CD14-positive monocyte (primary cell): ENCODE results near the gene PIP4K2C. TPM values are rescaled to one million over a fixed set of nuclear protein-coding genes. Genes with fewer than 3 reads are reported as not detected.

ENCODE experiments used
- DNase-seq, 3 donors: peaks; one replicate each; pipeline ENCODE4 v3.0.0-alpha.2; 2011 to 2022
- H2AFZ ChIP-seq: 2 replicates; pipeline ENCODE4 v1.6.0; 2012; ENCODE audit warnings: mild to moderate bottlenecking, low read depth, low read length, inconsistent platforms; ENCODE audit not compliant: insufficient read depth, poor library complexity, severe bottlenecking
- H3K27ac ChIP-seq, 2 donors: 1 replicate in 1 of 2; 2 replicates in 1 of 2; pipeline ENCODE4 v1.5.1; 2012 to 2013; ENCODE audit warnings: low read length in 2 of 2, control low read depth in 1 of 2, inconsistent platforms in 1 of 2, low read depth in 1 of 2, mild to moderate bottlenecking in 1 of 2
- H3K27me3 ChIP-seq, 2 donors: one replicate each; pipeline versions ENCODE4 v1.6.0 to v1.6.1; 2011 to 2013; ENCODE audit warnings: low read length in 2 of 2; ENCODE audit not compliant: control insufficient read depth in 2 of 2, insufficient read depth in 2 of 2
- H3K36me3 ChIP-seq, 2 donors: replicated peaks in 1 of 2; 1 replicate in 1 of 2; 2 replicates in 1 of 2; pipeline versions ENCODE4 v1.5.1 to v1.6.1; 2012 to 2013; ENCODE audit warnings: low read length in 2 of 2, control low read depth in 1 of 2, inconsistent platforms in 1 of 2, mild to moderate bottlenecking in 1 of 2; ENCODE audit not compliant: insufficient read depth in 2 of 2, control insufficient read depth in 1 of 2
- H3K4me1 ChIP-seq, 2 donors: 1 replicate in 1 of 2; 2 replicates in 1 of 2; pipeline versions ENCODE4 v1.5.1 to v1.6.1; 2012 to 2013; ENCODE audit warnings: low read length in 2 of 2, control low read depth in 1 of 2, inconsistent platforms in 1 of 2, mild to moderate bottlenecking in 1 of 2, moderate library complexity in 1 of 2; ENCODE audit not compliant: insufficient read depth in 2 of 2, control insufficient read depth in 1 of 2
- H3K4me2 ChIP-seq: replicated peaks from 2 replicates; pipeline ENCODE3; 2012; ENCODE audit warnings: low read length, moderate library complexity, mild to moderate bottlenecking; ENCODE audit not compliant: poor library complexity, severe bottlenecking; ENCODE audit errors: extremely low read depth
- H3K4me3 ChIP-seq, 3 experiments: fragments of 200-600 bp in 1 of 3; sonication (generic) in 1 of 3; replicated peaks in 1 of 3; 1 replicate in 2 of 3; 2 replicates in 1 of 3; pipeline ENCODE4 v1.5.1; 2011 to 2013; ENCODE audit warnings: low read length in 3 of 3, mild to moderate bottlenecking in 3 of 3, control low read depth in 2 of 3, low read depth in 2 of 3, inconsistent platforms in 1 of 3, moderate library complexity in 1 of 3
- H3K79me2 ChIP-seq: 2 replicates; pipeline ENCODE4 v1.6.0; 2012; ENCODE audit warnings: mild to moderate bottlenecking, control low read depth, inconsistent platforms, low read length, moderate library complexity; ENCODE audit not compliant: insufficient read depth
- H3K9ac ChIP-seq: 2 replicates; pipeline ENCODE4 v1.6.0; 2017; ENCODE audit warnings: low read length, mild to moderate bottlenecking; ENCODE audit not compliant: insufficient read depth, poor library complexity, severe bottlenecking
- H3K9me3 ChIP-seq, 2 donors: replicated peaks in 1 of 2; 1 replicate in 1 of 2; 2 replicates in 1 of 2; pipeline versions ENCODE4 v1.5.1 to v1.6.1; 2012 to 2013; ENCODE audit warnings: low read length in 2 of 2, control low read depth in 1 of 2; ENCODE audit not compliant: control insufficient read depth in 1 of 2, insufficient read depth in 1 of 2
- H4K20me1 ChIP-seq: 2 replicates; pipeline ENCODE4 v1.6.0; 2012; ENCODE audit warnings: mild to moderate bottlenecking, low read length, control low read depth, moderate library complexity; ENCODE audit not compliant: insufficient read depth
- H3K27ac Mint-ChIP-seq, 7 donors: one replicate each; pipeline ENCODE4 v1.8.0; 2020; ENCODE audit warnings: mild to moderate bottlenecking in 7 of 7, mixed read lengths in 7 of 7, moderate library complexity in 6 of 7, inconsistent platforms in 2 of 7
- H3K27me3 Mint-ChIP-seq, 3 donors: one replicate each; pipeline ENCODE4 v1.8.0; 2021 to 2022; ENCODE audit warnings: low read depth in 3 of 3, mild to moderate bottlenecking in 3 of 3, mixed read lengths in 3 of 3, moderate library complexity in 3 of 3, inconsistent platforms in 1 of 3
- H3K36me3 Mint-ChIP-seq, 2 donors: one replicate each; pipeline ENCODE4 v1.8.0; 2020; ENCODE audit warnings: mixed read lengths in 2 of 2, inconsistent platforms in 1 of 2, mild to moderate bottlenecking in 1 of 2
- H3K4me1 Mint-ChIP-seq: one replicate; pipeline ENCODE4 v1.8.0; 2020; ENCODE audit warnings: mild to moderate bottlenecking, mixed read lengths
- H3K4me3 Mint-ChIP-seq, 2 donors: one replicate each; pipeline ENCODE4 v1.8.0; 2020; ENCODE audit warnings: mild to moderate bottlenecking in 2 of 2, mixed read lengths in 2 of 2, moderate library complexity in 1 of 2
- H3K9me3 Mint-ChIP-seq, 7 donors: one replicate each; pipeline ENCODE4 v1.8.0; 2020 to 2022; ENCODE audit warnings: mixed read lengths in 7 of 7, mild to moderate bottlenecking in 6 of 7, moderate library complexity in 6 of 7, inconsistent platforms in 2 of 7
- CTCF ChIP-seq: fragments of 200-600 bp; IDR thresholded peaks from one replicate; pipeline ENCODE4 v1.8.0; 2022; ENCODE audit warnings: antibody characterized with exemption, mild to moderate bottlenecking
- WGBS: methylation state at CpG from one replicate; pipeline ENCODE4 v1.1.5; 2013; ENCODE audit warnings: missing lambda C conversion rate; ENCODE audit not compliant: insufficient coverage; 5-methylcytosine and 5-hydroxymethylcytosine counted together
- intact Hi-C, 2 donors: fragments of 100-400 bp; cut with micrococcal nuclease; formaldehyde crosslinking; loops; one replicate each; pipeline versions ENCODE4 v1.15.0 to v1.15.1; 2023
- polyA plus RNA-seq, 3 donors: library from polyadenylated mRNA; depleted of rRNA in 1 of 3; unstranded in 2 of 3; stranded (reverse) in 1 of 3; fragments of 300-500 nt in 2 of 3; fragments of >200 nt in 1 of 3; fragmentation: Illumina TruSeq in 2 of 3; gene quantifications; 1 replicate in 2 of 3; 2 replicates in 1 of 3; pipeline ENCODE4 v1.2.3, GENCODE V29; 2012 to 2021

PIP4K2C gene
- polyA plus RNA-seq, 3 donors, result 12.3 to 18.6 (median 16.9) TPM

- no peaks in the 10 kb centered on the region for H4K20me1 ChIP-seq
- Mint-ChIP-seq H3K9me3 (no peaks in the 10 kb centered on the region), H3K4me1 (peaks cover 16% of the 10 kb centered on the region), H3K36me3 (no peaks in the 10 kb centered on the region), H3K4me3 (no peak overlapping the region), H3K27ac (no peak overlapping the region), H3K27me3 (peaks cover 15 to 20% (median 18%) of the 10 kb centered on the region in 3 donors)
- H2AFZ ChIP-seq, result no peak overlapping the region
- no peaks in the 10 kb centered on the region for H3K9me3 ChIP-seq
- peaks cover 0 to 8% of the 10 kb centered on the region in 2 donors for H3K27me3 ChIP-seq
- H3K9ac ChIP-seq, result no peak overlapping the region
- no peaks in the 10 kb centered on the region for H3K36me3 ChIP-seq
- 89% methylated on average over 6 of the region's 8 CpGs for WGBS
- H3K79me2 ChIP-seq, result no peaks in the 10 kb centered on the region
- no peak for DNase-seq
- intact Hi-C loops, result loop anchor here in 1 of 2 donors (5.0 to 10.0 kb wide), 2 partner anchors 42 to 115 kb away; partner anchors contain the start of gene OS9
- no peak overlapping the region for H3K4me3 ChIP-seq
- no peak overlapping the region for H3K27ac ChIP-seq
- TF ChIP-seq CTCF, result no peak
- H3K4me1 ChIP-seq, result peaks cover 9 to 11% of the 10 kb centered on the region in 2 donors
- H3K4me2 ChIP-seq, result no peak overlapping the region
These were observed 11.1 kb upstream of the PIP4K2C start for GRCh38 chr12:57579677-57580465.

- H4K20me1 ChIP-seq, result no peaks in the 10 kb centered on the region
- Mint-ChIP-seq H3K27ac (no peak overlapping the region), H3K9me3 (no peaks in the 10 kb centered on the region), H3K36me3 (no peaks in the 10 kb centered on the region), H3K4me3 (no peak overlapping the region), H3K4me1 (peaks cover 22% of the 10 kb centered on the region), H3K27me3 (peaks cover 11 to 20% (median 16%) of the 10 kb centered on the region in 3 donors)
- no peak overlapping the region for H2AFZ ChIP-seq
- H3K4me1 ChIP-seq, result peaks cover 14 to 16% of the 10 kb centered on the region in 2 donors
- intact Hi-C loops, result loop anchor here in 1 of 2 donors (5.0 to 10.0 kb wide), 2 partner anchors 42 to 114 kb away; partner anchors contain the start of gene OS9
- no peak for TF ChIP-seq CTCF
- no peaks in the 10 kb centered on the region for H3K79me2 ChIP-seq
- no peak overlapping the region for H3K4me3 ChIP-seq
- no peaks in the 10 kb centered on the region for H3K9me3 ChIP-seq
- no peak for DNase-seq
- no peak overlapping the region for H3K4me2 ChIP-seq
- H3K9ac ChIP-seq, result no peak overlapping the region
- no peak overlapping the region for H3K27ac ChIP-seq
- no peaks in the 10 kb centered on the region for H3K36me3 ChIP-seq
- WGBS, result no CpG with 5 or more reads among the region's 4 CpGs
- H3K27me3 ChIP-seq, result peaks cover 0 to 8% of the 10 kb centered on the region in 2 donors
These were observed 10.6 kb upstream of the PIP4K2C start for GRCh38 chr12:57580466-57580795.
